Stimulated activated CD8-positive, alpha-beta memory T cell treated with anti-CD3 and anti-CD28 coated beads, Interleukin-4, amount 100 ng/mL, for 4 hours (primary cell): ENCODE data around the gene ADAMTS19.

ENCODE experiments used
- DNase-seq, 2 donors: peaks; one replicate each; pipeline ENCODE4 v3.0.0-alpha.2; 2020; ENCODE audit warnings: low read depth in 2 of 2, low spot score in 1 of 2

Gene ADAMTS19

DNA sequence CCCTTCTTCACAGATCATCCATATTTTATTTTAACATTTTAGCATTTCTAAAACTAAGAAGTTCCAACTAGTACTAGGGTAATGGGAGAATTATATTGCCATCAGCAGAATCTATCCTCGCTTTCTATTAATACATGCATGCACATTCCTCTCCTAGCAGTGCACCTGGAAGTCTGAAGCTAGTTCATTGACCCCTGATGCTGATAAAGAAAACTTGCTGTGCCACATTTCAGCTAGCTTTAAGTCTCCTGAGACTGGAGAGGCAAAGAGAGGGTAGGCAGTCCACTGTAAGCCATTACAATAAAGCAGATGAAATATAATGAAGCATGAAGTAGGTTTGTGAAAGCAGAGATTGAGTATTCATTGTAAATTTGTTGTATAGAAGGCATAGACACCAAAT is 303.6 kb downstream of the ADAMTS19 start:
- DNase-seq: no peak

GRCh38 chr5:129766798-129767197 is 306.7 kb downstream of the ADAMTS19 start:
- no peak for DNase-seq

DNA sequence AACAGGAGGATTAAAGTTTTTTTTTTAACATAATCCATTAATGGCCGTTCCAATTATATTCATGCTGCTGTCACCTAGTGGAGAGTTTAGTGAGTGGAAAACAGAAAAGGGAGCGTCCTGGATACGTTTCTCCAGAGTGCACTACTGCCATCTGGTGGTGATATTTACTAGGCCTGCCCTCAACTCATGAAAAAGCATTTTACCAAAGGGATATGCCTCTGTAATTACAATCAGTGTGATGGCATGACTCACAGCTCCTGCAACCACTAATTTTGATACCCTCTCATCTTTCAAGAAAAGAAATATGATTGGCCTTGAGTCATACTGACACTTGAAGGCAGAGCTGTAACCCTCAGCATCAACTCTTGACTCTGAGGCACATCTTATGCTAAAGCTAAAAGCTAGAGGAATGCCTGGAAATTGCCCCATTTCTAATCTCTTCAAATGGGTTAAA is 307.9 kb downstream of the ADAMTS19 start:
- peak in 1 of 2 donors; percentile 16 for DNase-seq

DNA sequence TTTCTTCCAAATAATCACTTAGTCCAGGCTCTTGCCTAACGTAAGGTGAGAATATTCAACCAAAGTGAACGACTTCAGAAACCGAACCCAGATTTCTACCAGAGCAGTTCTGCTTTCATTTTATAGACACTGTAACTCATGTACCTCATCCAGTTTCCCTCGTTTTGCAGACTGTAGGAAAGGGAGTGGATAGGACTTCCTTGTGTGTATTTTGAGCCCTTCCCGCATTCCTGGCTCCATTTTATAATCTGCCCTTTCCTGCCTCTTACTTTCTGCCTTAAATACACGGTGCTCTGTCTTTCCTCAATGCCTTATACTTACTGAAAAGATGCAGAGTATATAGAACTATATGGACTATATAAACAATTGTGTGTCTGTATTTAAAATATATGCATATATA is 308.6 kb downstream of the ADAMTS19 start:
- no peak for DNase-seq

- DNase-seq: no peak
Measured at GRCh38 chr5:129770024-129770820, 310.1 kb downstream of the ADAMTS19 start.

DNA sequence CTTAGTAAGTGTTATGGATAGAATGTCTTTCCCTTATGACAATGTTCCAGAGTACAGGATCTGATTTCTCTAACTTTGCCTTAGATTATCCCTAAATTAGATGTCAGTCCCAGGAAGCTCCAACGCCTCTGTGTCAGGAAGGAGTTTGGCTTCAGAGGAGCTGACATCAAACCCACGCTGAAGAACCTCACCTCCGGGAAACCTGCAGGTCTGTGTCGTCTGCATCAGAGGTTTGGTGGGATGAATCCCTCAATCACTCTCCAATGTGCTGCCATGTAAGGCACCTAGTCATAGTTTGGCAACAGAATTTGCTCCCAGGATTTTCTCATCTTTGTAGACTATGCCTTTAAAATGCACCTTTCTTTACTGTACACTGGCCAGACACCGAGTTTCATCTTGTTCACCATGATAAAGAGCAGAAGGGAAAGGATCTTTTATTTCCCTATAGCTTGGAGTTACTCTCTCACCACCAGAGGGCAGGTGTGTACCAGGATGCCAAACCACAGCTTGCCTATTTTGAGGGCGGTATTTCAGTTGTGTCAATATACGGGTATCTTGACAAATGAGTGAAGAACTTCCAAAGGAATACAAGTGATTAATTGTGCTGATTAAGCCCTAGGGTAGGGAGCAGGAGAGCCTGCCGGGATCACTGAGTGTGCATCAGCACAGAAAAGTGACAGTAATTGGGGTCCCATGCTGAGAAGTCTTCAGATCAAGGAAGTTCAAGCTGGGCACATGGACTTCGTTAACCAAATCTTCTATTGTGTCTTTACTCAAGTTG is 311.1 kb downstream of the ADAMTS19 start:
- no peak for DNase-seq

DNA sequence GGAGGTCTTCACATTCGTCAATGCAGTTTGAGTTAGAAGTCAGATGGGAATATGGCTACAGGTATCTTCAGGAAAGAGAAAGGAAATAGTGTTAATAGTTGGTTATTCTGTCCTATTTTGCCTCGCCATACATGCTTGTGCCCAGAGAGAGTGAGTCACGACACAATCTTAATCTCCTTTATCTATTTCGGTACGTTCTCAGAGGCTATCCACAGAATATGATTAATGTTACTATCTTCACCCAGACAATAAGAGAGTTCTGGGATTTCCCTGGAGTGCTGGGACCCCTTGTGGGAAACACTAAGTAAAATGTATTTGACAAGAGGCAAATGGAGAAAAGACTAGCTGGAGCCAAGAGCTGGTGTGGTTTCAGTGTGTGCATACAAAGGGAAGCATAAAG is 313.3 kb downstream of the ADAMTS19 start:
- DNase-seq: no peak

DNA sequence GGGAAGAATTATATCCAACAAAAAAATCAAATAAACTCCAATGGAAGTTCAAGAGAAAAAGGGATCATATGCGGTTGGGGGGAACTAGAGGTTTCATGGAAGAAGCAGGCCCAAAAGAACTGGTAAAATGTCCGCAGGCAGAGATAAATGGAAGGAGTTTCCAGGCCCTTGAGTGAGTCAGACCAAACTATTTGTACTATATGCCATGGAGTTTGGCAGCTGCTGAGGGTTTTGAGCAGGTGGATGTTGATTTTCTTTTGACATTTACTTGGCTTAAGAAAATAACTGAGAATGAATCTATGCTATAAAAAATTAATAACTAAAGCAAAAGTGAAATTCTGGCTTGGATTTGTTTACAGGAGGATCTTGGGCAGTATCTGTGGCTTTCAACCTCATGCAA is 321.5 kb downstream of the ADAMTS19 start:
- no peak for DNase-seq
